SK-N-SH (cell line): ENCODE measurements around the gene ADD2.

ENCODE experiments used
- CHD2 ChIP-seq: fragments of 150-350 bp; IDR thresholded peaks from 2 replicates; pipeline ENCODE4 v1.6.1; 2018; ENCODE audit warnings: low read length; ENCODE audit not compliant: partially characterized antibody
- EP300 ChIP-seq, 2 experiments: IDR thresholded peaks; 2 replicates each; pipeline versions ENCODE4 v1.4.0 to v1.6.1; 2012; ENCODE audit warnings: borderline replicate concordance in 1 of 2, low read depth in 1 of 2, low read length in 1 of 2
- EZH2phosphoT487 ChIP-seq: fragments of 200-600 bp; sonication (generic); IDR thresholded peaks from 2 replicates; pipeline ENCODE4 v1.6.1; 2017; ENCODE audit warnings: low read depth, mixed run types, mild to moderate bottlenecking, antibody characterized with exemption, moderate library complexity, borderline replicate concordance
- MEF2A ChIP-seq: IDR thresholded peaks from 2 replicates; pipeline ENCODE4 v1.4.0; 2012; ENCODE audit warnings: low read depth, borderline replicate concordance
- MXI1 ChIP-seq: IDR thresholded peaks from 2 replicates; pipeline ENCODE4 v1.6.1; 2012; ENCODE audit warnings: mild to moderate bottlenecking, low read depth, low read length, improper control_type of control experiment
- POLR2AphosphoS5 ChIP-seq: IDR thresholded peaks from 2 replicates; pipeline ENCODE4 v1.6.1; 2012; ENCODE audit warnings: low read depth, low read length
- RCOR1 ChIP-seq: fragments of 150-350 bp; IDR thresholded peaks from 2 replicates; pipeline ENCODE4 v1.6.1; 2017; ENCODE audit warnings: antibody characterized with exemption, low read length
- RFX5 ChIP-seq: IDR thresholded peaks from 2 replicates; pipeline ENCODE4 v1.6.1; 2012; ENCODE audit warnings: mild to moderate bottlenecking, improper control_type of control experiment, low read length
- RXRA ChIP-seq: IDR thresholded peaks from 2 replicates; pipeline ENCODE4 v1.4.0; 2012; ENCODE audit warnings: low read depth, mild to moderate bottlenecking, borderline replicate concordance
- TEAD4 ChIP-seq: IDR thresholded peaks from 2 replicates; pipeline ENCODE4 v1.4.0; 2012; ENCODE audit warnings: mild to moderate bottlenecking, borderline replicate concordance; ENCODE audit not compliant: insufficient read depth
- TF ChIP-seq, protein P1 (sequence below): fragments of 200-600 bp; sonication (generic); IDR thresholded peaks from 2 replicates; pipeline ENCODE4 v1.6.1; 2017; ENCODE audit warnings: antibody characterized with exemption, mild to moderate bottlenecking, moderate library complexity
- TF ChIP-seq, protein P2 (sequence below): IDR thresholded peaks from 2 replicates; pipeline ENCODE4 v1.4.0; 2012; ENCODE audit warnings: low read depth
- TF ChIP-seq, protein P3 (sequence below): IDR thresholded peaks from 2 replicates; pipeline ENCODE4 v1.4.0; 2012; ENCODE audit warnings: low read depth, borderline replicate concordance

DNA sequence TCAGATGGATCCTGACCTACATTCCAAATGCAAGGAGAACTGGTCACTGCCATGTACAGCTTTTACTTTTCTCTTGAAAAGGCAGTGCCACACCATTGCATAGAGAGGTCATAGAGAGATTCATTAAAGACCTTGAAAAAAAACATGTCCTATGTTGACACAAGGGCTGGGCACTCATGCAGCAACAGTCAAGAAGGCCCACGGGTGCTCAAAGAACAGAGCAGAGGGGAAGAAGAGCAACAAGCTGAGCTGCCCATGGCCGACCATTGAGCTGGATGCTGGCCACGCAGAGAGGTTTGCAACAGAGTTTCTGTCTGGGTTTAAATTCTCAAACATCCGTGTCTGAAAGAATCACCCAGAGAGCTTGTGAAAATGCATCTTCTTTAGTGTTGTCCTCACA is 99.1 kb downstream of the ADD2 start:
- TF ChIP-seq CHD2: no peak
- TF ChIP-seq, protein P1, sequence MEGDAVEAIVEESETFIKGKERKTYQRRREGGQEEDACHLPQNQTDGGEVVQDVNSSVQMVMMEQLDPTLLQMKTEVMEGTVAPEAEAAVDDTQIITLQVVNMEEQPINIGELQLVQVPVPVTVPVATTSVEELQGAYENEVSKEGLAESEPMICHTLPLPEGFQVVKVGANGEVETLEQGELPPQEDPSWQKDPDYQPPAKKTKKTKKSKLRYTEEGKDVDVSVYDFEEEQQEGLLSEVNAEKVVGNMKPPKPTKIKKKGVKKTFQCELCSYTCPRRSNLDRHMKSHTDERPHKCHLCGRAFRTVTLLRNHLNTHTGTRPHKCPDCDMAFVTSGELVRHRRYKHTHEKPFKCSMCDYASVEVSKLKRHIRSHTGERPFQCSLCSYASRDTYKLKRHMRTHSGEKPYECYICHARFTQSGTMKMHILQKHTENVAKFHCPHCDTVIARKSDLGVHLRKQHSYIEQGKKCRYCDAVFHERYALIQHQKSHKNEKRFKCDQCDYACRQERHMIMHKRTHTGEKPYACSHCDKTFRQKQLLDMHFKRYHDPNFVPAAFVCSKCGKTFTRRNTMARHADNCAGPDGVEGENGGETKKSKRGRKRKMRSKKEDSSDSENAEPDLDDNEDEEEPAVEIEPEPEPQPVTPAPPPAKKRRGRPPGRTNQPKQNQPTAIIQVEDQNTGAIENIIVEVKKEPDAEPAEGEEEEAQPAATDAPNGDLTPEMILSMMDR: no peak
- TF ChIP-seq EP300 (IDR thresholded peaks at IDR 0.05; ENCODE audit: borderline replicate concordance in 1 of 2, low read depth in 1 of 2, low read length in 1 of 2): no peak
- TF ChIP-seq RXRA: no peak
- TF ChIP-seq, protein P2, sequence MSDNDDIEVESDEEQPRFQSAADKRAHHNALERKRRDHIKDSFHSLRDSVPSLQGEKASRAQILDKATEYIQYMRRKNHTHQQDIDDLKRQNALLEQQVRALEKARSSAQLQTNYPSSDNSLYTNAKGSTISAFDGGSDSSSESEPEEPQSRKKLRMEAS: no peak
- TF ChIP-seq, protein P3, sequence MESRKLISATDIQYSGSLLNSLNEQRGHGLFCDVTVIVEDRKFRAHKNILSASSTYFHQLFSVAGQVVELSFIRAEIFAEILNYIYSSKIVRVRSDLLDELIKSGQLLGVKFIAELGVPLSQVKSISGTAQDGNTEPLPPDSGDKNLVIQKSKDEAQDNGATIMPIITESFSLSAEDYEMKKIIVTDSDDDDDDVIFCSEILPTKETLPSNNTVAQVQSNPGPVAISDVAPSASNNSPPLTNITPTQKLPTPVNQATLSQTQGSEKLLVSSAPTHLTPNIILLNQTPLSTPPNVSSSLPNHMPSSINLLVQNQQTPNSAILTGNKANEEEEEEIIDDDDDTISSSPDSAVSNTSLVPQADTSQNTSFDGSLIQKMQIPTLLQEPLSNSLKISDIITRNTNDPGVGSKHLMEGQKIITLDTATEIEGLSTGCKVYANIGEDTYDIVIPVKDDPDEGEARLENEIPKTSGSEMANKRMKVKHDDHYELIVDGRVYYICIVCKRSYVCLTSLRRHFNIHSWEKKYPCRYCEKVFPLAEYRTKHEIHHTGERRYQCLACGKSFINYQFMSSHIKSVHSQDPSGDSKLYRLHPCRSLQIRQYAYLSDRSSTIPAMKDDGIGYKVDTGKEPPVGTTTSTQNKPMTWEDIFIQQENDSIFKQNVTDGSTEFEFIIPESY: no peak
- no peak for TF ChIP-seq TEAD4
- no peak for TF ChIP-seq EZH2phosphoT487
- TF ChIP-seq MXI1: no peak
- no peak for TF ChIP-seq RFX5
- no peak for TF ChIP-seq POLR2AphosphoS5
- no peak for TF ChIP-seq MEF2A
- no peak for TF ChIP-seq RCOR1
